NCI-H2196 treated with DMSO at 0.1 percent for 48 hours (cell line): Measurements from ENCODE around the gene HACD1.

Experiments used
- DNase-seq: peaks from one replicate; lab custom pipeline; 2025; ENCODE audit not compliant: unreplicated experiment; lab: John Stamatoyannopoulos, UW

Gene HACD1

GRCh38 chr10:17586821-17587234, 30.3 kb downstream of the HACD1 start:
- DNase-seq: no peak

GRCh38 chr10:17585016-17585415, 32.2 kb downstream of the HACD1 start:
- DNase-seq: no peak

GRCh38 chr10:17580885-17581284, 36.3 kb downstream of the HACD1 start:
- DNase-seq: no peak

- no peak for DNase-seq
These were observed 38.6 kb downstream of the HACD1 start for GRCh38 chr10:17578603-17579002.

GRCh38 chr10:17576768-17577167, 40.4 kb downstream of the HACD1 start:
- no peak for DNase-seq

GRCh38 chr10:17564911-17565310, 52.3 kb downstream of the HACD1 start:
- DNase-seq: no peak

- DNase-seq: no peak
These were observed 53.7 kb downstream of the HACD1 start for GRCh38 chr10:17563452-17563851.

GRCh38 chr10:17562614-17563013, 54.6 kb downstream of the HACD1 start:
- DNase-seq: no peak

GRCh38 chr10:17561111-17561510, 56.1 kb downstream of the HACD1 start:
- DNase-seq: no peak

- no peak for DNase-seq
These were observed 59.7 kb downstream of the HACD1 start for GRCh38 chr10:17557459-17557858.

GRCh38 chr10:17548770-17549169, 68.4 kb downstream of the HACD1 start:
- no peak for DNase-seq

GRCh38 chr10:17548162-17548561, 69.0 kb downstream of the HACD1 start:
- no peak for DNase-seq

- DNase-seq: no peak
These were observed 70.1 kb downstream of the HACD1 start for GRCh38 chr10:17547060-17547459.

- DNase-seq: no peak
These were observed 72.7 kb downstream of the HACD1 start for GRCh38 chr10:17544465-17544864.
